Measurements from ENCODE around the gene MTF1.
A peak's percentile ranks its signal among the peaks of the same experiment; 100 is the strongest.

Gene MTF1

GRCh38 chr1:37802439-37802838 is 57.0 kb downstream of the MTF1 start:
- H3K4me3 ChIP-seq (ENCODE audit: low read depth, low read length), result no peak overlapping the region
- no peak for TF ChIP-seq CTCF (IDR thresholded peaks at IDR 0.05; ENCODE audit: low read depth, low read length)

GRCh38 chr1:37797750-37798345 is 61.5 kb downstream of the MTF1 start:
- no peak for TF ChIP-seq CTCF (IDR thresholded peaks at IDR 0.05; ENCODE audit: low read depth, low read length)
- no peak overlapping the region for H3K4me3 ChIP-seq (ENCODE audit: low read depth, low read length)

- TF ChIP-seq CTCF (IDR thresholded peaks at IDR 0.05; ENCODE audit: low read depth, low read length), result no peak
- H3K4me3 ChIP-seq (ENCODE audit: low read depth, low read length), result no peak overlapping the region
Measured at GRCh38 chr1:37795340-37796125, 63.9 kb downstream of the MTF1 start.

- no peak overlapping the region for H3K4me3 ChIP-seq (ENCODE audit: low read depth, low read length)
- no peak for TF ChIP-seq CTCF (IDR thresholded peaks at IDR 0.05; ENCODE audit: low read depth, low read length)
Measured at GRCh38 chr1:37794372-37795339, 64.7 kb downstream of the MTF1 start.

GRCh38 chr1:37793773-37794371 is 65.5 kb downstream of the MTF1 start, which contains the start of gene MANEAL:
MANEAL (plus strand) TSS chr1:37793847; CDS start chr1:37794183, 336 bp downstream.
- H3K4me3 ChIP-seq (ENCODE audit: low read depth, low read length), result peak within 1 kb of the TSS; percentile 50
- no peak for TF ChIP-seq CTCF (IDR thresholded peaks at IDR 0.05; ENCODE audit: low read depth, low read length)

GRCh38 chr1:37792943-37793686 is 66.3 kb downstream of the MTF1 start:
- no peak for TF ChIP-seq CTCF (IDR thresholded peaks at IDR 0.05; ENCODE audit: low read depth, low read length)
- H3K4me3 ChIP-seq (ENCODE audit: low read depth, low read length), result no peak overlapping the region
